Fibroblast of lung (primary cell): ENCODE data around the gene MSI2. TPM values are rescaled to one million over a fixed set of nuclear protein-coding genes. Genes with fewer than 3 reads are reported as not detected.

Source experiments
- DNase-seq, 2 donors: peaks; one replicate each; pipeline versions ENCODE4 v3.0.0 to v3.0.0-alpha.2; 2010; ENCODE audit warnings: low read depth in 2 of 2
- H2AFZ ChIP-seq: 2 replicates; pipeline ENCODE4 v1.5.1; 2012; ENCODE audit warnings: low read length, control low read depth, inconsistent platforms
- H3K27ac ChIP-seq: 2 replicates; pipeline ENCODE4 v1.5.1; 2011; ENCODE audit warnings: low read length, control low read depth; ENCODE audit not compliant: insufficient read depth
- H3K27me3 ChIP-seq: 2 replicates; pipeline ENCODE4 v1.5.1; 2011; ENCODE audit warnings: mild to moderate bottlenecking, low read length; ENCODE audit not compliant: control insufficient read depth, insufficient read depth
- H3K36me3 ChIP-seq: 2 replicates; pipeline ENCODE4 v1.5.1; 2011; ENCODE audit warnings: low read length; ENCODE audit not compliant: control insufficient read depth, insufficient read depth
- H3K4me1 ChIP-seq: 2 replicates; pipeline ENCODE4 v1.5.1; 2011; ENCODE audit warnings: low read length; ENCODE audit not compliant: control insufficient read depth, insufficient read depth; ENCODE audit errors: extremely low read depth
- H3K4me2 ChIP-seq: 2 replicates; pipeline ENCODE4 v1.5.1; 2011; ENCODE audit warnings: low read length, control low read depth; ENCODE audit not compliant: insufficient read depth; ENCODE audit errors: extremely low read depth
- H3K4me3 ChIP-seq, 4 experiments: fragments of 200-600 bp in 1 of 4; sonication (generic) in 1 of 4; replicated peaks in 1 of 4; 2 replicates each; pipeline ENCODE4 v1.5.1; 2011 to 2016; ENCODE audit warnings: low read length in 4 of 4, low read depth in 3 of 4, mild to moderate bottlenecking in 3 of 4, control low read depth in 2 of 4, inconsistent platforms in 1 of 4, mixed read lengths in 1 of 4; ENCODE audit not compliant: insufficient read depth in 1 of 4; ENCODE audit errors: control extremely low read depth in 1 of 4
- H3K79me2 ChIP-seq: 2 replicates; pipeline ENCODE4 v1.5.1; 2012; ENCODE audit warnings: mild to moderate bottlenecking, low read length, inconsistent platforms; ENCODE audit not compliant: control insufficient read depth, insufficient read depth
- H3K9ac ChIP-seq: 2 replicates; pipeline ENCODE4 v1.5.1; 2011; ENCODE audit warnings: mild to moderate bottlenecking, low read length, control low read depth; ENCODE audit not compliant: insufficient read depth
- H3K9me3 ChIP-seq: 2 replicates; pipeline ENCODE4 v1.5.1; 2012; ENCODE audit warnings: low read depth, low read length; ENCODE audit not compliant: control insufficient read depth, insufficient read depth
- H4K20me1 ChIP-seq: 2 replicates; pipeline ENCODE4 v1.5.1; 2011; ENCODE audit warnings: low read length; ENCODE audit not compliant: control insufficient read depth, insufficient read depth; ENCODE audit errors: extremely low read depth
- EZH2 ChIP-seq: IDR thresholded peaks from 2 replicates; pipeline ENCODE4 v1.5.1; 2012; ENCODE audit warnings: low read length, control low read depth, mild to moderate bottlenecking; ENCODE audit errors: missing control alignments
- polyA plus RNA-seq, 2 donors: library from polyadenylated mRNA; depleted of rRNA in 1 of 2; stranded (reverse) in 1 of 2; unstranded in 1 of 2; fragments of >200 nt; gene quantifications; 2 replicates each; pipeline ENCODE4 v1.2.1, GENCODE V29; 2011 to 2012; ENCODE audit warnings: missing spikeins in 1 of 2
- total RNA-seq: library from RNA; depleted of rRNA; stranded (reverse); fragments of >200 nt; gene quantifications from 2 replicates; pipeline ENCODE4 v1.2.1, GENCODE V29; 2014
- TF ChIP-seq, protein P1 (sequence below), 2 donors: IDR thresholded peaks in 1 of 2; conservative IDR thresholded peaks in 1 of 2; 1 replicate in 1 of 2; 2 replicates in 1 of 2; pipeline ENCODE4 v1.5.1; 2011 to 2012; ENCODE audit warnings: low read length in 2 of 2, control low read depth in 1 of 2, inconsistent platforms in 1 of 2, low read depth in 1 of 2, mild to moderate bottlenecking in 1 of 2

MSI2 gene
- total and polyA plus RNA-seq, 2 donors (not counting 1 experiment from before 2014, with no cell fraction given): 6.8 to 14.2 TPM

DNA sequence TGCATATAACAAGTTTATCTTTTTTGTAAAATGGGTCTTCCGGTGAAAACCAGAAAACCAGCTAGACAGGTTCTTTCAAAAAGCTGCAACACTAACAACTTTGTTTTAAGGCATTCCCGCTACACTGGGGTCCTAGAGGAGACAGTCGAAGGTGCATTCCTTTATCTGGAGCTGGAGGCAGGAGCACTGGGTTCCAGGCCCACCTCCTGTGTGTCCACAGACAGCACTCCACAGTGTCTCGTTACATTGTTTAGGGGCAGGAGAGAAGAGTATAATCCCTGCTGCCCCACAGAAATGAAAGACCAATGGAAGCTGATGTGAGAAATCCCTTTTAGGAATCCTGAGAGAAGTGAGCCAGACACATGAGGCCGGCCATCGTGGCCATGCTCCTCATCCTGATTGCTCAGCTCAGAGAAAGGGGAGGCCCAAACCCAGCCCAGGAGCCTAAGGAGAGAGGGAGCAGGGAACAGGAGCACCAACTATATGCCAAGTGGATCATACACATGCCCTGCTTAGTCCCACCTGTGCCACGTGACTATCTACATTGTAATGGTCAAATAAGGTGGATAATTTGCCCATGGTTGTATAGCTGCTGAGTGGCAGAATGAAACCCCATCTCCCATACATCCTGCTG lies 429.3 kb downstream of the MSI2 start:
- Histone ChIP-seq H3K79me2 (no peaks in the 10 kb centered on the region), H2AFZ (no peak overlapping the region), H3K27ac (no peak overlapping the region), H3K4me1 (no peaks in the 10 kb centered on the region), H3K4me2 (no peak overlapping the region), H3K9ac (no peak overlapping the region), H3K27me3 (no peaks in the 10 kb centered on the region), H4K20me1 (no peaks in the 10 kb centered on the region), H3K36me3 (no peaks in the 10 kb centered on the region), H3K9me3 (no peaks in the 10 kb centered on the region), H3K4me3 (no peak overlapping the region)
- TF ChIP-seq EZH2: no peak
- TF ChIP-seq, protein P1, sequence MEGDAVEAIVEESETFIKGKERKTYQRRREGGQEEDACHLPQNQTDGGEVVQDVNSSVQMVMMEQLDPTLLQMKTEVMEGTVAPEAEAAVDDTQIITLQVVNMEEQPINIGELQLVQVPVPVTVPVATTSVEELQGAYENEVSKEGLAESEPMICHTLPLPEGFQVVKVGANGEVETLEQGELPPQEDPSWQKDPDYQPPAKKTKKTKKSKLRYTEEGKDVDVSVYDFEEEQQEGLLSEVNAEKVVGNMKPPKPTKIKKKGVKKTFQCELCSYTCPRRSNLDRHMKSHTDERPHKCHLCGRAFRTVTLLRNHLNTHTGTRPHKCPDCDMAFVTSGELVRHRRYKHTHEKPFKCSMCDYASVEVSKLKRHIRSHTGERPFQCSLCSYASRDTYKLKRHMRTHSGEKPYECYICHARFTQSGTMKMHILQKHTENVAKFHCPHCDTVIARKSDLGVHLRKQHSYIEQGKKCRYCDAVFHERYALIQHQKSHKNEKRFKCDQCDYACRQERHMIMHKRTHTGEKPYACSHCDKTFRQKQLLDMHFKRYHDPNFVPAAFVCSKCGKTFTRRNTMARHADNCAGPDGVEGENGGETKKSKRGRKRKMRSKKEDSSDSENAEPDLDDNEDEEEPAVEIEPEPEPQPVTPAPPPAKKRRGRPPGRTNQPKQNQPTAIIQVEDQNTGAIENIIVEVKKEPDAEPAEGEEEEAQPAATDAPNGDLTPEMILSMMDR (conservative IDR thresholded peaks at IDR 0.05 in 1 of 2, IDR thresholded peaks at IDR 0.05 in 1 of 2; ENCODE audit: low read depth in 1 of 2, low read length in 2 of 2): no peak
- no peak for DNase-seq

DNA sequence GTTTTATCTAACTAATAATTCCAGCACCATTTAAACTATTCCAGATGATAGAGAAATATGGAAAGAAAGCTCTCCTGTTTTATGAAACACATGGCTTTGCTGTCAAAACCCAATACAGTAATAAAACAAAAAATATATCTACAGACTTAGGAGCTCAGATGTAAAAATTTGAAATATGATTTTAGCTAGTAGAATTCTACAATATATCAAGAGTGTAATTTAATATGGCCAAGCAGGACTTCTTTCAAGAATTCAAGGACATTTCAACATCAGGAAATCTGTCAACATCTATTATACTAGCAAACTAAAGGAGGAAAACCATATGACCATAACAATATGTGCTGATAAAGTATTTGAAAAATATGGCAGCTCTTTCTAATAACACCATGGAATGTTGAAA lies 431.3 kb downstream of the MSI2 start:
- Histone ChIP-seq H3K9ac (no peak overlapping the region), H3K79me2 (no peaks in the 10 kb centered on the region), H3K9me3 (no peaks in the 10 kb centered on the region), H3K27ac (no peak overlapping the region), H3K4me1 (no peaks in the 10 kb centered on the region), H4K20me1 (no peaks in the 10 kb centered on the region), H2AFZ (no peak overlapping the region), H3K27me3 (no peaks in the 10 kb centered on the region), H3K4me2 (no peak overlapping the region), H3K36me3 (no peaks in the 10 kb centered on the region), H3K4me3 (no peak overlapping the region)
- TF ChIP-seq, protein P1 (conservative IDR thresholded peaks at IDR 0.05 in 1 of 2, IDR thresholded peaks at IDR 0.05 in 1 of 2; ENCODE audit: low read depth in 1 of 2, low read length in 2 of 2): no peak
- TF ChIP-seq EZH2: no peak
- DNase-seq: no peak

DNA sequence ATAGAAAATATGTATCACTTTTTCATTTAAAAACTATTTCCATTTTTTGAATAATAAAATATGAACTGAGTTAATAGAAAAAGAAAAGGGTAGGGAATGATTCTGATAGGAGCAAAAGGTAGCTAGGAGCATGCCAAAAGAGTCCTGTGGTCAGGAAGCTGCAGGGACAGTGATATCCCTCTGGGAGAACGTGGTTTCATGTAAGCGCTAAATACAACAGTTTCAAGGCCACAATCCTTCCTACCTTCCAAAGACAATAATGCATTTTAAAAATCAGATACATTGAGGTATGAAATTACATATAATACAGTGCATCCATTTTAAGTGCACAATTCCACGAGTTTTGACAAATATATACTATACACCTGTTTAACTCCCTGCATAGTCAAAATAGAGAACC lies 432.9 kb downstream of the MSI2 start:
- Histone ChIP-seq H3K27me3 (no peaks in the 10 kb centered on the region), H4K20me1 (no peaks in the 10 kb centered on the region), H3K9ac (no peak overlapping the region), H3K4me1 (no peaks in the 10 kb centered on the region), H2AFZ (no peak overlapping the region), H3K79me2 (no peaks in the 10 kb centered on the region), H3K27ac (no peak overlapping the region), H3K9me3 (no peaks in the 10 kb centered on the region), H3K4me3 (no peak overlapping the region), H3K4me2 (no peak overlapping the region), H3K36me3 (no peaks in the 10 kb centered on the region)
- TF ChIP-seq EZH2: no peak
- TF ChIP-seq, protein P1 (conservative IDR thresholded peaks at IDR 0.05 in 1 of 2, IDR thresholded peaks at IDR 0.05 in 1 of 2; ENCODE audit: low read depth in 1 of 2, low read length in 2 of 2): no peak
- DNase-seq: no peak
